Measurements from ENCODE around the gene ANO7.

DNA sequence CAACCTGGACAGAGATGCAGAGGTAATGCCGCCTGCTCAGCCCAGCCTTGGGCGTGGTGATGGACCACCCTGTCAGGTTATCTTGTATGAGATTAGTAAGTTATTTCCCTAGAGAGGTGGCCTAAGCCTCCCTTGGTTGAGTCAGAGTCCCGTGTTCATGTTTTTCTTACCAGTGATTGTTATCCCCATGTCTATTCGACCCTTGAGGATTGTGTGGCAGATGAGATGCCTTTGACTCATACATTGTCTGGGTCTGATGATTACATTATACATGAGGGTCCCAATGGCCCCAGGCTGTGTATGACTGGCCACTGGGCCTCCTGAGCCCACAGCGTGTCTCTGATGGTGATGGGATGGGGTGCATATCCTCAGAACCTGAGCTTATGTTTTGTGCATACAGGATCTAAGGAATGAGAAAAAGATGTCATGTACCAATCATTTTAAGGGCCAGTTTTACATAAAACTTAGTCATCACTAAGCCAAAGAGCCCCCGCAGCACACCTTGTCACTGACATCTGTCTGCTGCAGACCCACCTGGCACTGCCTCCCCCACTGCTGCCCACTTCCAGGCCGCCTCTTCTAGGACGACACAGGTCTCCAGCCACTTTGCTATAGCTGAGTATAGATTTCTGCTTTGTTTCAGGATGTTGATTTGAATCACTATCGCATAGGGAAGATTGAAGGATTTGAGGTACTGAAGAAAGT, 30.5 kb upstream of the ANO7 start:
- no peak for TF ChIP-seq KLF16 (CRISPR knock-in tag; IDR thresholded peaks at IDR 0.05)
- no peak for TF ChIP-seq CREB1 (IDR thresholded peaks at IDR 0.05)
- no peak for TF ChIP-seq CREB1 (CRISPR knock-in tag; IDR thresholded peaks at IDR 0.05)
- no peak for TF ChIP-seq ZNF138 (CRISPR knock-in tag; IDR thresholded peaks at IDR 0.05; ENCODE audit: low read depth)
- TF ChIP-seq, protein P1, sequence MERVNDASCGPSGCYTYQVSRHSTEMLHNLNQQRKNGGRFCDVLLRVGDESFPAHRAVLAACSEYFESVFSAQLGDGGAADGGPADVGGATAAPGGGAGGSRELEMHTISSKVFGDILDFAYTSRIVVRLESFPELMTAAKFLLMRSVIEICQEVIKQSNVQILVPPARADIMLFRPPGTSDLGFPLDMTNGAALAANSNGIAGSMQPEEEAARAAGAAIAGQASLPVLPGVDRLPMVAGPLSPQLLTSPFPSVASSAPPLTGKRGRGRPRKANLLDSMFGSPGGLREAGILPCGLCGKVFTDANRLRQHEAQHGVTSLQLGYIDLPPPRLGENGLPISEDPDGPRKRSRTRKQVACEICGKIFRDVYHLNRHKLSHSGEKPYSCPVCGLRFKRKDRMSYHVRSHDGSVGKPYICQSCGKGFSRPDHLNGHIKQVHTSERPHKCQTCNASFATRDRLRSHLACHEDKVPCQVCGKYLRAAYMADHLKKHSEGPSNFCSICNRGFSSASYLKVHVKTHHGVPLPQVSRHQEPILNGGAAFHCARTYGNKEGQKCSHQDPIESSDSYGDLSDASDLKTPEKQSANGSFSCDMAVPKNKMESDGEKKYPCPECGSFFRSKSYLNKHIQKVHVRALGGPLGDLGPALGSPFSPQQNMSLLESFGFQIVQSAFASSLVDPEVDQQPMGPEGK (CRISPR knock-in tag; IDR thresholded peaks at IDR 0.05): no peak
